SU-DHL-6 (cell line): ENCODE data around the gene FGFRL1.

Experiments
- H2AFZ ChIP-seq: fragments of 200-600 bp; sonication (generic); 2 replicates; pipeline ENCODE4 v1.6.1; 2014; ENCODE audit warnings: low read depth, mild to moderate bottlenecking, moderate library complexity, mixed read lengths, antibody characterized with exemption, low read length; ENCODE audit not compliant: severe bottlenecking
- H3F3A ChIP-seq: fragments of 200-600 bp; shearing (Covaris generic); 2 replicates; pipeline ENCODE4 v1.6.0; 2016; ENCODE audit warnings: antibody characterized with exemption, mild to moderate bottlenecking; ENCODE audit not compliant: insufficient read depth
- H3K27ac ChIP-seq: fragments of 200-600 bp; sonication (generic); 2 replicates; pipeline ENCODE4 v1.5.1; 2016; ENCODE audit warnings: low read depth, mild to moderate bottlenecking, low read length, moderate library complexity, mixed read lengths
- H3K27me3 ChIP-seq: fragments of 200-600 bp; sonication (generic), shearing (Covaris generic); 2 replicates; pipeline ENCODE4 v1.6.0; 2014; ENCODE audit warnings: mild to moderate bottlenecking, low read length
- H3K36me3 ChIP-seq: fragments of 200-600 bp; sonication (generic); 2 replicates; pipeline ENCODE4 v1.6.1; 2014; ENCODE audit warnings: mild to moderate bottlenecking, low read length, mixed read lengths
- H3K4me2 ChIP-seq: fragments of 300-600, 200-600 bp; shearing (Covaris generic), sonication (generic); 2 replicates; pipeline ENCODE4 v1.6.0; 2014; ENCODE audit warnings: low read length, low read depth, mild to moderate bottlenecking; ENCODE audit not compliant: poor library complexity, severe bottlenecking
- H3K4me3 ChIP-seq: fragments of 200-600 bp; sonication (generic); 2 replicates; pipeline ENCODE4 v1.5.1; 2014; ENCODE audit warnings: antibody characterized with exemption, low read length, mild to moderate bottlenecking, mixed read lengths; ENCODE audit not compliant: insufficient read depth, poor library complexity, severe bottlenecking
- H3K79me2 ChIP-seq: fragments of 200-600 bp; sonication (generic); 2 replicates; pipeline ENCODE4 v1.6.1; 2014; ENCODE audit warnings: mild to moderate bottlenecking, low read length, moderate library complexity; ENCODE audit not compliant: insufficient read depth
- H3K9ac ChIP-seq: fragments of 200-600 bp; sonication (generic); 2 replicates; pipeline ENCODE4 v1.7.0; 2014; ENCODE audit warnings: mild to moderate bottlenecking, low read length
- H3K9me2 ChIP-seq: fragments of 200-600 bp; sonication (generic); replicated peaks from 2 replicates; pipeline ENCODE4 v1.6.1; 2014; ENCODE audit warnings: low read length; ENCODE audit not compliant: insufficient read depth
- H3K9me3 ChIP-seq: fragments of 200-600 bp; sonication (generic); 2 replicates; pipeline ENCODE4 v1.6.1; 2014; ENCODE audit warnings: low read length, mixed read lengths; ENCODE audit not compliant: insufficient read depth
- H4K20me1 ChIP-seq: fragments of 200-600 bp; sonication (generic); 2 replicates; pipeline ENCODE4 v1.6.1; 2014; ENCODE audit warnings: low read depth, mild to moderate bottlenecking, antibody characterized with exemption, low read length, moderate library complexity, mixed read lengths
- CTCF ChIP-seq: fragments of 200-600 bp; sonication (generic); IDR thresholded peaks from one replicate; pipeline ENCODE4 v1.5.1; 2017; ENCODE audit warnings: antibody characterized with exemption, mild to moderate bottlenecking, low read length, moderate library complexity; ENCODE audit not compliant: insufficient read depth, poor library complexity, severe bottlenecking
- EZH2phosphoT487 ChIP-seq: fragments of 200-600 bp; sonication (generic), shearing (Covaris generic); conservative IDR thresholded peaks from 2 replicates; pipeline ENCODE4 v1.6.1; 2018; ENCODE audit warnings: mild to moderate bottlenecking, antibody characterized with exemption, low read length, moderate library complexity, mixed read lengths

The FGFRL1 gene

GRCh38 chr4:1038948-1039492 lies 27.6 kb downstream of the FGFRL1 start:
- H3K9me2 ChIP-seq: no peaks in the 10 kb centered on the region
- H3K36me3 ChIP-seq: no peaks in the 10 kb centered on the region
- no peak overlapping the region for H3K9ac ChIP-seq
- no peak for TF ChIP-seq EZH2phosphoT487
- no peak for TF ChIP-seq CTCF
- H4K20me1 ChIP-seq: no peaks in the 10 kb centered on the region
- no peak overlapping the region for H3K27ac ChIP-seq
- no peak overlapping the region for H2AFZ ChIP-seq
- no peaks in the 10 kb centered on the region for H3K9me3 ChIP-seq
- no peak overlapping the region for H3K4me3 ChIP-seq
- H3K27me3 ChIP-seq: no peaks in the 10 kb centered on the region
- no peaks in the 10 kb centered on the region for H3F3A ChIP-seq
- no peak overlapping the region for H3K4me2 ChIP-seq
- no peaks in the 10 kb centered on the region for H3K79me2 ChIP-seq

GRCh38 chr4:1039493-1040343 lies 28.3 kb downstream of the FGFRL1 start:
- Histone ChIP-seq H3K9me2 (no peaks in the 10 kb centered on the region), H3F3A (no peaks in the 10 kb centered on the region), H4K20me1 (no peaks in the 10 kb centered on the region), H3K27ac (no peak overlapping the region), H3K9me3 (no peaks in the 10 kb centered on the region), H3K9ac (no peak overlapping the region), H3K4me3 (no peak overlapping the region), H3K36me3 (no peaks in the 10 kb centered on the region), H3K79me2 (no peaks in the 10 kb centered on the region), H2AFZ (no peak overlapping the region), H3K4me2 (no peak overlapping the region), H3K27me3 (no peaks in the 10 kb centered on the region)
- TF ChIP-seq EZH2phosphoT487 (no peak), CTCF (no peak)

GRCh38 chr4:1040344-1041146 lies 29.1 kb downstream of the FGFRL1 start:
- Histone ChIP-seq H3K9me3 (no peaks in the 10 kb centered on the region), H3K27ac (no peak overlapping the region), H3K27me3 (no peaks in the 10 kb centered on the region), H3F3A (no peaks in the 10 kb centered on the region), H3K9me2 (no peaks in the 10 kb centered on the region), H3K4me3 (no peak overlapping the region), H2AFZ (no peak overlapping the region), H3K36me3 (no peaks in the 10 kb centered on the region), H3K4me2 (no peak overlapping the region), H3K9ac (no peak overlapping the region), H4K20me1 (no peaks in the 10 kb centered on the region), H3K79me2 (no peaks in the 10 kb centered on the region)
- TF ChIP-seq EZH2phosphoT487 (no peak), CTCF (no peak)
